Testis (tissue), 2 donors: ENCODE data around the gene METTL16.

ENCODE experiments used
- POLR2A ChIP-seq: fragments of 450-650 bp; IDR thresholded peaks from one replicate; pipeline ENCODE4 v1.6.1; 2017; ENCODE audit warnings: antibody characterized with exemption, mild to moderate bottlenecking, moderate library complexity
- TF ChIP-seq, protein P1 (sequence below), 3 experiments: fragments of 450-650 bp in 2 of 3; fragments of 200-600 bp in 1 of 3; sonication (generic) in 1 of 3; IDR thresholded peaks; one replicate each; pipeline ENCODE4 v1.5.1; 2016 to 2019; ENCODE audit warnings: antibody characterized with exemption in 3 of 3, mild to moderate bottlenecking in 2 of 3, moderate library complexity in 1 of 3

DNA sequence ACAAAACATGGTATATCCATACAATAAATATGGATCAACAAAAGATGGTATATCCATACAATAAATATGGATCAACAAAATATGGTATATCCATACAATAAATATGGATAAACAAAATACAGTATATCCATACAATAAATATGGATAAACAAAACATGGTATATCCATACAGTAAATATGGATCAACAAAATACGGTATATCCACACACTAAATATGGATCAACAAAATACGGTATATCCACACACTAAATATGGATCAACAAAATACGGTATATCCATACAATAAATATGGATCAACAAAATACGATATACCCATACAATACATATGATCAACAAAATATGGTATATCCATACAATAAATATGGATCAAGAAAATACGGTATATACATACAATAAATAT, 8.1 kb downstream of the METTL16 start:
- TF ChIP-seq, protein P1, sequence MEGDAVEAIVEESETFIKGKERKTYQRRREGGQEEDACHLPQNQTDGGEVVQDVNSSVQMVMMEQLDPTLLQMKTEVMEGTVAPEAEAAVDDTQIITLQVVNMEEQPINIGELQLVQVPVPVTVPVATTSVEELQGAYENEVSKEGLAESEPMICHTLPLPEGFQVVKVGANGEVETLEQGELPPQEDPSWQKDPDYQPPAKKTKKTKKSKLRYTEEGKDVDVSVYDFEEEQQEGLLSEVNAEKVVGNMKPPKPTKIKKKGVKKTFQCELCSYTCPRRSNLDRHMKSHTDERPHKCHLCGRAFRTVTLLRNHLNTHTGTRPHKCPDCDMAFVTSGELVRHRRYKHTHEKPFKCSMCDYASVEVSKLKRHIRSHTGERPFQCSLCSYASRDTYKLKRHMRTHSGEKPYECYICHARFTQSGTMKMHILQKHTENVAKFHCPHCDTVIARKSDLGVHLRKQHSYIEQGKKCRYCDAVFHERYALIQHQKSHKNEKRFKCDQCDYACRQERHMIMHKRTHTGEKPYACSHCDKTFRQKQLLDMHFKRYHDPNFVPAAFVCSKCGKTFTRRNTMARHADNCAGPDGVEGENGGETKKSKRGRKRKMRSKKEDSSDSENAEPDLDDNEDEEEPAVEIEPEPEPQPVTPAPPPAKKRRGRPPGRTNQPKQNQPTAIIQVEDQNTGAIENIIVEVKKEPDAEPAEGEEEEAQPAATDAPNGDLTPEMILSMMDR (IDR thresholded peaks at IDR 0.05), result no peak
- TF ChIP-seq POLR2A, result no peak
